KG1 (cell line): ENCODE data around the gene DLG2.
"Not testable (repeated sequence)": the region's sequence is repeated elsewhere in the genome, so short reads cannot be mapped to it uniquely, and the experiment has no call there.

Source experiments
- DNase-seq: peaks from one replicate; lab custom pipeline; 2025; lab: John Stamatoyannopoulos, UW

DLG2 gene

DNA sequence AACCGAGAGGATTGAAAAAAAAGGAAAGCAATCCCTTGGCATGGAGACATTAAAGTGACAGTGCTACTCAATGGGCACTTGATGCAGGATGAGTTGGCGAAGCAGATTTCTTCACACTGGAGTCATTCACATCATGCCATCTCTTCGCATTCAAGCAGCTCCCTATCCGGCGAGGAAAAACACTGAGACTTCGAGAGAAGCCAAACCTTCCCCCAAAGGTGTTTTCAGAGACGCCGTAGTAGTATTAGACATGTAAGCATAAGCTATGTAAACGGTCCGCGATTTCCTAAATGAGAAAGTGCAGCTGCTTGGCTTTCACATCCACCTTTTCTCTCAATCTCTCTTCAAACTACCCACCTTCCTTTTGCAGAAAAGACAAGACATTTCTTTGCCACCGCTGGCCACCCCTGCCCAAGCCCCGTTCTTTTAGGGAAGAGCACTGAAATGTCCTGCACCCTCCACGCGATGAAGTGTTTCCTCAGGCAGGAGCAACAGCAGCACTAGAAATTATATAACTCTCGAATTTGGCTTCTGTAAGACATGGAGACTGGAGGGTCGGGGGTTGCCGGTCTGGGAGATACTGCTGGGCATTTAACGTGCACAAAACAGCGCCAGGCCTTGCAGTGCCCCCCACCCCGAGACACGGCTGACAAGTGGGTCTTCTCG, at the start of gene DLG2:
DLG2 (minus strand) TSS at position 13 of the 666 bp plus-strand sequence.
- DNase-seq: no peak

DNA sequence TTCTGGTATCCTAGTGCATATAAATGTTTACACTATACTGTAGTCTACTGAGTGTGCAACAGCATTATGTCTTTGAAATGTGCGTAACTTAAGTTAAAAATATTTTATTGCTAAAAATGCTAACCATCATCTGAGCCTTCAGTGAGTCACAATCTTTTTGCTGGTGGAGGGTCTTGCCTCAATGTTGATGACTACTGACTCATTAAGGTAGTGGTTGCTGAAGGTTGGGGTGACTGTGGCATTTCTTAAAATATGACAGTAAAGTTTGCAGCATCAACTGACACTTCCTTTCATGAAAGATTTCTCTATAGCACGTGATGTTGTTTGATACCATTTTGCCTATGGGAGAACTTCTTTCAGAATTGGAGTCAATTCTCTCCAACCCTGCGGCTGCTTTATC, 46.2 kb upstream of the DLG2 start:
- DNase-seq: no peak

DNA sequence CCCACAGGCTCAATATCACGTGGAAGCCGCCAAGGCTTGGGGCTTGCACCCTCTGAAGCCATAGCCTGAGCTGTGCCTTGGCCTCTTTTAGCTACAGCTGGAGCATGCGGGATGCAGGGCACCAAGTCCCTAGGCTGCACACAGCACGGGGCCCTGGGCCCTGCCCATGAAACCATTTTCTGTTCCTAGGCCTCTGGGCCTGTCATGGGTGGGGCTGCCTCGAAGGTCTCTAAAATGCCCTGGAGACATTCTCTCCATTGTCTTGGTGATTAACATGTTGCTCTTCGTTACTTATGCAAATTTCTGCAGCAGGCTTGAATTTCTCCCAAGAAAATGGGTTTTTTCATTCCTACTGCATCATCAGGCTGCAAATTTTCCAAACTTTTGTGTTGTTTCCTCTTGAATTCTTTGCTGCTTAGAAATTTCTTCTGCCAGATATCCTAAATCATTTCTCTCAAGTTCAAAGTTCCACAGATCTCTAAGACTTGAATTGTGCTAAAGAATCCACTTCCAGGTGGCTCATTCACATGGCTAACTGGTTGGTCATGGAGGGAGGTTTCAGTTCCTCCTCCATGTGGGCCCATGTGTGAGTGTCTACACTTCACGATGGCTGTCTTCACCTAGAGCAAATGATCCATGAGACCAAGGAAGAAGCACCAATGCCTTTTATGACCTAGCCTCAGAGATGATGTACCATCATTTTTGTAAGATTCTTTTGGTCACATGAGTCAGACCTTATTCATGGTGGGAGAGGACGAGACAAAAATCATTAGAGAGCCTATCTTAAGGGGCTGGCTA, 45.2 kb upstream of the DLG2 start:
- DNase-seq: no peak

DNA sequence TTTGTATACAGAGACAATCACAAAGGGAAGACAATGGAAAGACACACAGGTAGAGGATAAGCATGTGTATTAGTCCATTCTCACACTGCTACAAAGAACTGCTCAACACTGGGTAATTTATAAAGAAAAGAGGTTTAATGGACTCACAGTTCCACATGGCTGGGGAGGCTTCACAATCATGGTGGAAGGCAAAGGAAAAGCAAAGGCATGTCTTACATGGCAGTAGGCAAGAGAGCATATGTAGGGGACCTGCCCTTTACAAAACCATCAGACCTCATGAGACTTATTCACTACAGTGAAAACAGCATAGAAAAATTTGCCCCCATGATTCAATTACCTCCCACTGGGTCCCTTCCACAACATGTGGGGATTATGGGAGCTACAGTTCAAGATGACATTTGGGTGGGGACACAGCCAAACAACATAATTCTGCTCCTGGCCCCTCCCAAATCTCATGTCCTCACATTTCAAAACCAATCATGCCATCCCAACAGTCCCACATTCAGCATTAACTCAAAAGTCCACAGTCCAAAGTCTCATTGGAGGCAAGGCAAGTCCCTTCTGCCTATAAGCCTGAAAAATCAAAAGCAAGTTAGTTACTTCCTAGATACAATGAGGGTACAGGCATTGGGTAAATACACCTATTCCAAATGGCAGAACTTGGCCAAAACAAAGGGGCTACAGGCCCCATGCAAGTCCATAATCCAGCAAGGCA, 44.0 kb upstream of the DLG2 start:
- DNase-seq: not testable (repeated sequence)

DNA sequence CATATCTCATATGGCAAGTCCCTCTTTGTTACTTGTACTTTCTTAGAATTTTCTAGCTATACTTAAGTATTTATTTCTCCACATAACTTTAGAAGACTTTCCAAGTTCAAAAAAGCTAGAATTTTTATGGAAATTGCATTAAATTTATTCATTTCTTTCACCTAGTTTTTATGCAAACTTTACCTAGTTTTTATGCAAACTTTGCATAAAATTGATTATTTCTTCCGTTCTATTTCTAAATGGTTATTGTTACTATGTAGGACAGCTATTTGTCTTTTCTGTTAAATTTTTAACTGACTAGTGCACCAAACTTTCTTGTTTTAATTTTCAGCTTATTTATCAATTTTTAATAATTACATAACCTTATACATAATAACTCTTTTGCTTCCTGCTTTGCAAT, 41.0 kb upstream of the DLG2 start:
- no peak for DNase-seq

DNA sequence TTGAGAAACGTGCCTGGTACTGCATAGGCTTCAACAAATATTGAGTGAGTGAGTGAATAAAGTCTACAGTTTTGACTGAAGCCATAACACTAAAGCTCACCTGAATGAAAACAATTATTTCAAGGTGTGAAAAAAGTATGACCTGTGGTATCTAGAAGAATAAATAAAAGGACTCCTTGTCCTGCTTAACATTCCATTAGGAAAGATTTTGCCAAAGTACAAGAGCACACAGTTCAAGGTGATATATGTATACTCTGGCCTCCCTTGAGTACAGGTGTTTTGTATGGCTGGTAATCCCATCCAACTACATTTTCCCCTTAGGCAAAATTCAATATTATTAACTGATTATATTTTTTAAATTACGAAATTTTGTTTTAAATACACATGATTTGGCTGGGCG, 39.5 kb upstream of the DLG2 start:
- DNase-seq: no peak

DNA sequence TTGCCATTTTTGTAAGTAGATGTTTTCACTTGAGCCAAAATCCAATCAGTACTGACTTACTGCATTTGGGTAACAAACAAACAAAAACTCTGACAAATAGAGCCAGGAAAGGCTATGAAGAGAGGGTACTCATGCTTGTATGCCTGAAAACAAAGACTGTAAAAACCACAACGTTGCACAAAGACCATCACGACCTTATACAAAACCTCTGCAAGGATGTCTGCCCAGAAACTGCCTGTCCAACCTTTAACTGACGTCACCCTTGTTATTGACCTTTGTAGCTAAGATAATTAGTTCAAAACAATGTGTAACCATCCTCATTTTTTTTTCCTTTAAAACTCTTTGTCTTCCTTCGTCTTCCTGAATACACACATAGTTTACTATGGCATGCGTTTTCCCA, 38.6 kb upstream of the DLG2 start:
- no peak for DNase-seq

DNA sequence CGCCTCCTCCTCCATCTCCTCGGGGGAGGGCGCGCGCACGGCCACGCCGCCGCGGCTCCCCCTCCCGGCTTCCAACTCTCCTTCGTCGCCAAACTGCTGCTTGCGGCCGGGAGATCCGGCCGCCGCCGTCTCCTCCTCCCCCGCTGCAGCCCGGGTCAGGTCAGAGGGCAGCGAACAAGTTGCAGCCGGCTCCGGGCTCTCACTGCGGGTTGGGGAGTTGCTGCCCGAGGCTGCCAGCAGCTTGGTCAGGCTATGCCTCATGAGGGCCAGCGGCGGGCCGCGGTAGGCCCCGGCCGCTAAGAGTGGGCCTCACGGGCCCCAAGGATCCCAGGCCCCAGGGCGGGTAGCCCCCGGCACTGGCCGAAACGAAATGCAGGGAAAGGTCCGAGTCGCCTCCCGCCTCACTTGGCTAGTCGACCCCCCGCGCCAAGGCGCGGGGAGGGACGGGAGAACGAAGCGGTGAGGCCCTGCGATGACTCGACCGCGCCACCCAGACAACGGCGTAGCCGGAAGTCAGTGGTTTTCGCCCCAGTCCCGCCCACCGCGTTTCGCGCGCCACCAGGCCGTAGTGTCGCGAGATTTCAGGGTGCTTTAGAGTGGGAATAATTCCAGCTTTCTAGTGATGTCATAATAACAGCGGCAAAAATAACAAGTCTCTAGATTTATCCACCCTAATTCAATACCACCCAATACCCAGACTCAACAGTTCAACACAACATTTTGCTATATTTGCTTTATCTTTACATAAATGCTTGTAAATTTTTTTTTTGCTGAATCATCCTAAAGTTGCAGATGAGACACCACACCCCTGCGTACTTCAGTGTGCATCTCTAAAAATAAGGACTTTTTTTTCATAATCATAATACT, 37.7 kb upstream of the DLG2 start, which contains the start of gene CREBZF:
CREBZF (minus strand) TSS at position 515 of the 867 bp plus-strand sequence; CDS start at position 261, 254 bp downstream.
- peak; percentile 97 for DNase-seq

DNA sequence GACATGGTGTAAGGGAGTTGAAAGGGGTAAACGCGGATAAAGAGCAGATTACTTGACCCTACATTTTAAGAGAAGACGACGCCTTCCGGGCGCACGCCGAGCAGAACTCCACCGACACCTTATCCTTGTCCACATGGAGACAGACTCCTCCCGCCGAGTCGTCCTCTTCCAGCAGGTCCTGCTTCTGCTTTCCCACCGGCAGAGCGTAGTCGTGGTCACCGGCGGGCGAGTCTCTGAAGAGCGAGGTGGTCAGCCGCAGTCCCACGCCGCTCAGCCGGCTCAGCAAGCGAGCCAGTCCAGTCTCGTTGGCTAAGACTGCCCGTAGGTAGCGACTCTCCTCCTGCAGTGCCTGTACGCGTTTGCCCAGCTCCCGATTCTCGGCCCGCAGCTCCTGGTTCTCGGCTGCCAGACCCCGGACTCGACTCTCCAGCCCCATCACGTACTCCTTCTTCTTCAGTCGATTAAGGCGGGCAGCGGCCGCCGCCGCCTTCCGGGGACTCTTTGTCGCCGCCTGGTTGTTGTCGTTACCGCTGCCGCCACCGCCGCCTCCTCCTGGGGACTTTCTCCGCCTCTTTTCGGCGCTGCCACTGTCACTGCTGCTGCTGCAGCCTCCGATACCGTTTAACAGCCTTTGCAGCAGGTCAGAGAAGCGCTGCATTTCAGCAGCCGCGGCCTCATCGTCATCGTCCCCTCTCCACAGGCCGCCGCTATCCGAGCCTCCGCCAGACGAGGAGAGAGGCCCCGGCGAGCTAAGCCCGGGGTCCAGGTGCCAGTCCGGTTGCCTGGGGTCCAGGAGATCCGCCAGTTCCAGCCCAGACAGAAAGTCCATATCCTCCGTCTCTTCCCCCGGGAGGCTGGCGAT, 36.8 kb upstream of the DLG2 start:
- DNase-seq: peak; percentile 74

DNA sequence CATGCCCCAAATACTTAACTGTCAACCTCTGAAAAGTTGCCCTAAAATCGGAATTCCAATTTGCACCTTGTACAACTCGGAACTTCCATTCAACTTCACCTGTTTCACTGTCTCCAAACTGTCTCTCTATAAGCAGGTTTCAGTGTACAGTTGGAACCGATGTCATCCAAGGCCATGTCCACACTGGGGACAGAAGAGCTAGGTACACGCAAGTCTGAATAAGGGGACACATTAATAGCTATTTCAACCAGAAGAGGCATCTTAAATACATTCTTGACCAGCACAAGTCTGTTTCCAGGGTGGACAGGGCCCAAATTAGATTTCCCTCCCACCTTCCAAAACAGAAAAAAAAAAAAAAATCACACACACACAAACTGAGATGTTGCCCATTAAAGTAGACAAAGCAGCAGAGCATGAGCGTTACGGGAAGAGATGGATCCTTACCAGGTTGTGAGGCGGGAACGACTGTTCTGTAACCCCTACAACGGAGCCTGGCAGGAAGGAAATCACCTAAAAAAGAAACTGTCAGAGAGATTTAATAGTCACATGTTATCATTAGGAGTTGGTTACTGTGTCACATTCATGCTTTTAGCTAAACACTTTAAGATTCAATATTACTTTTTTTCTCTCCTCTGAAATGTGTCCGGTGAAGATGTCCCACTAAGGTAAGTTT, 36.1 kb upstream of the DLG2 start:
- DNase-seq: no peak

DNA sequence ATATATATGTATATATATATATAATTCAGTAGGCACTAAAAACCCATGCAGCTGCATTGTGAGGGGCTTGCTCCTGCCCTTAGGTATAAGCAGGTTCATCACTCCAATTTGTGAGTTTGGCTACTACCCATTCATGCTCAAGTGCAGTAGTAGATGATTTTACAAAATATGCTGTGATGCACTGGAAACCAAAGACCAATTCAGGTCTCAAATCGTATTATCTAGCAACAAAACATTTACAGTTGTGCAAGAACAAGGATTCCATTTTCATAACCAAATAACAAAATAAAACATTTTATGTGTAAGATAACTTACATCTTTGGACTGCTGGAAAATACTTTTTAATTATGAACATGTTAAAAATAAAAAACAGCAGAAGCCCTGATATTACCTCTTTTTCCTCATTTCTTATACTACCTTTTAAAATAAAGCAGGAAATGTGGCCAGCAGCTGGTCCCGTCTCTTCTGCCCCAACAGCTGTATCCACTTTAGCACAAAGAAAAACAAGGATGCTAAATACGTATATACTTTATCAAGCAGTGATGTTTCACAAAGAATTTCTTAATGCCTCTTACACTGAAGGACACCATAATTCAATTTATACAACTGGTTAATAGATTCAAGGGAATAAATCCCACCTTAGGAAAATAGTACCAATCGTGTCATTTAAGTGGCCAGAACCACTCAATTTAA, 35.0 kb upstream of the DLG2 start:
- DNase-seq: no peak

DNA sequence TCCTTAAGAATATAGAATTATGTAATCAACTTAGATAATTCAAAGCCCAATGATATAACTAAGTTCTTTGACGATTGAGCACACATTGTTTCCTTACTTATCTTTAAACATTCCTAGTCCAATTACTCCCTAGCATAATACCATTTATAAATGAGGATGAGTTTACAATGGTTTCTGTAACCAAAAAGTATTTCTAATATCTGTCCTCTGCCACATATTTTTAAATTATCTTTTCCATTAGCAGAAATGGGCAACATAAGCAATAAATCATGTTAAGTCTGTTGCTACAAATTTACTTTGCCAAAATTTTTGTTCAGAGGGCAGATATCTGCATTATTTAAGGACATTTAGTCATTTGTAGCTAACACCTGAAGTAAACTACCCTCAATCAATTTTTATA, 31.0 kb upstream of the DLG2 start:
- no peak for DNase-seq

DNA sequence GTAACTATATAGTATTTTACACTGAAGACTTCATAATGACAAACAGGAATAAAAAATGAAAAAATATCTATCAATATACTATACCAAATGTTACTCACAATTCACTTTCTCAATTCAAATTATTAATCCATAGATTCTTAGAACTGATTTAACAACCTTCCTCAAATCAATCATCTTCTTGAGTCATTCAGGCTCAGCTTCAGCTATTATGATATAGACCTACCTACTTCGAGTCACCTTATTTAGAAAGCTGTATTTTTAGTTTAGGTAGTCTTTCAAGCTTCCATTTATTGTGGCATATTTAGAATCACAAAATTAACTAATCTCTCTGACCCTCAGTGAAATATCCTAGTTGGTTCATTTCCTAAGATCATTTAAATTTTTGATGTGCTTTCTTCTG, 29.6 kb upstream of the DLG2 start:
- DNase-seq: no peak

DNA sequence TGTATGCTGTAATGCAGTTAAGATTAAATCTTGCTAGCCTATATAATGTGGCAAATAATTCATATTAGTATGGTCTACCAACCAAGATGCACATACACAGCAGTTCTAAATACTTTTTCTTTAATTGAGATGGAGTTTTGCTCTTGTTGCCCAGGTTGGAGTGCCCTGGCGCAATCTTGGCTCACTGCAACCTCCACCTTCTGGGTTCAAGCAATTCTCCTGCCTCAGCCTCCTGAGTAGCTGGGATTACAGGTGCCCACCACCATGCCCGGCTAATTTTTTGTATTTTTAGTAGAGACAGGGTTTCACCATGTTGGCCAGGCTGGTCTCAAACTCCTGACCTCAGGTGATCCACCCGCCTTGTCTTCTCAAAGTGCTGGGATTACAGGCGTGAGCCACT, 27.2 kb upstream of the DLG2 start:
- not testable (repeated sequence) for DNase-seq

DNA sequence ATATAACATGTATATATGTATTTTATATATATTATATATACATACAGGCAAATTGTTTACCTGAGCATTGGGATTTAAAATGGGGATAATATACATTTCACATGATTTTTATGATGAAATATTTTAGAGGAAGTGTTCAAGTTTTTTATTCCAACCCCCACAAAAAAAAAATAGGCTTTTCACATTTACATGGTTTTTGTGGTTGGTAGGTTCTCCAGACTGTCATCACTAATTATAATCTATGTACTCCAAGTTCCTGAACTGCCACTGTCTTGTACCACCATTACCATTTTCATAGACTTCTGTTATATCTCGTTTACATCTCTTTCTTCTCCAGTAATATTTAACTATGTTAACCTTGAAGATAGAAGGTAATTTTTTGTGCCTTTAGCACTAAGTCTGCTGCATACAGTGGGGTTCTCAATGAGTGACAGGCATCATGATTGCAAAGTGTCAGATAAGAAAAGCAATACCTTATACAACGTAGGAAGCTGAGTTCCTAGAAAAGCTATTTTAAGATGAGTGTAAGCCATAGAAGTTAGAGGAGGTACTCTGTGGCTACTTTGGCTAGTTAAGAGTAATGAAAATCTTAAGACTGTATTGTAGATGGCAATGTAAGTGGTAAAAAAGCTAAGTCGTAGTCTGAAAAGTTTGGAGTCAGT, 25.8 kb upstream of the DLG2 start:
- DNase-seq: no peak

DNA sequence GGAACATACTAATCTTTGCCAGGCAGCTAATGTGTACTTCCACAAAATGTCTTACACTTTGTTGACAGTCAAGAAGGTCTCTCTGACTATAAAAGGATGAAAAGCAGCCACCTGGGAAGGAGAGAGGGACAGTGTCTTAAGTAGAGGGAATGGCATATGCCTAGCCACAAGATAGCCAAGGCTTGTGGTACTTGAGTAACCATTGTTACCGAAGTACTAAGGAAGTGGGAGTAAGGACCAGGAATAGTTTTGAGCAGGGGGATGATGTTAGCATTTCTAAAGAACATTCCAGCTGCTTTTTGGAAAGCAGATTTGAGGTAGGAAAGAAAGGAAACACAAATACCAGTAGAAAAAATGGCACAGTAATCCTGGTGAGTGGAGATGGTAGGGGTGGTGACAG, 24.0 kb upstream of the DLG2 start:
- DNase-seq: no peak

DNA sequence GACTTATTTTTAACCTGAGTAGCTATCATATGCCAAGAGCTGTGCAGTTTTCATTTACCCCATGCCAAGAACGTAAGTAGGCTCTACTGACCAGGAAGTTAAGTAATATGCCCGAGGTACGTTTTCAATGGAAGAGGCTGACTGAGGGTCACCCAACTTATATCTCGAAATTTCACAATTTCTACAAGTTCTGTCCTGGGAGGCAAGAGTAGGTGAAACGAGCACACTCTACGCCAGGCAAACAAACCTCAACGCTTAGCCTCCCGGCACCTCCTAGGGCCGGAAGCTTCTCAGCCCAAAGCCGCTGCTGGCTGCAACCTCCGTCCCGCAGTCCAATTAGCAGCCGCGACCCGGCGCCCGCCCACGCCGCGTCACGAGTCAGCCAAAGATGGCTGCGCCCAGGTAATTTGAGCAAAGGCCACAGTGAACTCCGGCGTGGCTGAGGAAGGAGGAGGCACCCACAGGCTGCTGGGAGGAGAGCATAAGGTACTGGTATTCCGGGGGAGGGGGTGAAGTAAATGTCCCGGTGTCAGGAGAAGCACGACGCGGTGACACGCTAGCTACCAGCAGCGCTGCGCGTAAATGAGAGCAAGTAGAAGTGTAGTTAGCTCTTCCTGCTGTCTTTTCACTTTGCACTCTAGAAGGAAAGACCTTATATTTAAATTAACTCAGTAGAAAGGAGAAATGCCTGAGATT, 20.6 kb upstream of the DLG2 start, which contains the start of gene TMEM126A:
TMEM126A (plus strand) TSS at position 364 of the 696 bp plus-strand sequence. CDS start 2,289 bp downstream, outside the sequence.
- peak; percentile 90 for DNase-seq

DNA sequence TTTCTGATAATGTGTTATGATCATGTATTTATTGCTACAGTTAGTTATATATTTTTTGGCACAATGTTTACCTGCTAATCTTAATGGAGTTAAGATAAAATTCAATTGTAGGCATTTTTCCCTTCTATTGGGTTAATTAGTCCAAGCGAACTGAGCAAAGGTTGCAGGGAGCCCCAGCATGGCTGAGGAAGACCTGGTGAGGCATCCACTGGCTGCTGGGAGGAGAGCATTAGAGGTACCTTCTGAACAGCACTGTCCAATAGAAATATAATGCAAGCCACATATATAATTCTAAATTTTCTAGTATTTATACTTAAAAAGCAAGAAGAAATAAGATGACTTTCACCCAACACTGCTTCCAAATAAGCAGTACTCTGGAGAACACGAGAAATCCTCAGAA, 19.9 kb upstream of the DLG2 start:
- no peak for DNase-seq
